ENCODE data around the gene PHF19. TPM values are rescaled to one million over a fixed set of nuclear protein-coding genes. Genes with fewer than 3 reads are reported as not detected.

PHF19 gene
- total and polyA plus RNA-seq, 2 of the 8 experiments (the other 6 are each of a cell fraction or from before 2014, with no cell fraction given) = 28.2 to 31.8 TPM

DNA sequence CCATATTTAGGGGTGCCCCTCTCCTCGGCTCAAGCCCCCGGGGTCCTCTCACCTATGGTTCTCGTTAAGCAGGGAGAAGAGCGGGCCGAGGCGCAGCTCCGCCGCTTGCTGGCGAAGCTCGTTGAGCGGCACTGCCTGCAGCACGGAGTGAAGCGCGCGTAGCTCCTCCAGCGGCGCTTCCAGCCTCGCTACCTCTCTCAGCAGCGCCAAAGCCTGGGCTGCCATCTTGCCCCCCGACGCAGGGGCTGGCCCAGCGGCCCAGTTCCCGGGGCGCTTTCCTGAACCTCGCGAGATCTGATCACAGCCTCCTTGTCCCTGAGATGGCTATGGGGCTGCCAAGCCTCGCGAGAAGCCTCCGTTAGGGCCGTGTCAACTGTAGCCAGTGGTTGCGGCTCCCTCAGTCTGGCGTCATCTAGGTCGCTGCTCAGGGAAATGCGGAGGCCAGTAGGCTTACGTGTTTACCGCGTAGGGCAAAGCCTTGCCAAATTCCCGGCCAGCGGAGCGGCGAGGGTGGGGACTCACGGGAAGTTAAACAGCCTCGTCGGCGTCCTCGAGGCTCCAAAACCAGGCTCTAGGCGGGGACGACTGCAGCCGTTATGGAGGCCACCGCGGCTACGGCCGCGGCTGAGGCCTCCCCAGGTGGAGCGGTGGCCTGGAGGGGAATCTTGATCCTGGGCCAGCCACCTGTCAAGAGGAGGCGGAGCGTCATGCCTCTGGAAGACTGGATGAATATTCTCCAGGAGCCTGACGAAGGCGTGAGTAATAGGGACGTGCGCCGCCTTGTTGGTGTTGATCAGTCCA is 34.1 kb downstream of the PHF19 start, which contains the start of gene PSMD5 (continued):
- TF ChIP-seq CHD7 (IDR thresholded peaks at IDR 0.05; ENCODE audit: insufficient replicate concordance, low read length) = no peak
- TF ChIP-seq GTF2F1 (IDR thresholded peaks at IDR 0.05; ENCODE audit: borderline replicate concordance, low read depth, low read length) = peak; percentile 89; the same call in 1 of the 2 replicates
- TF ChIP-seq SP1 (IDR thresholded peaks at IDR 0.05; ENCODE audit: low read depth, low read length) = no peak; the same call in 1 of the 2 replicates
